HG02884 (cell line): ENCODE data around the gene TMEM132D.

ENCODE experiments used
- ATAC-seq: cut with Tn5 transposase; IDR thresholded peaks from one replicate; pipeline ENCODE4 v1.9.1; 2021; ENCODE audit warnings: mild to moderate bottlenecking, moderate library complexity; ENCODE audit not compliant: unreplicated experiment

Gene TMEM132D

GRCh38 chr12:129470196-129470595 lies 433.6 kb downstream of the TMEM132D start:
- no peak for ATAC-seq

- no peak for ATAC-seq
Observed at GRCh38 chr12:129467726-129468125, 436.1 kb downstream of the TMEM132D start.

- no peak for ATAC-seq
Observed at GRCh38 chr12:129467289-129467688, 436.5 kb downstream of the TMEM132D start.

GRCh38 chr12:129466499-129466898 lies 437.3 kb downstream of the TMEM132D start:
- ATAC-seq = no peak

GRCh38 chr12:129459886-129460285 lies 443.9 kb downstream of the TMEM132D start:
- ATAC-seq = no peak

- no peak for ATAC-seq
Observed at GRCh38 chr12:129446696-129447095, 457.1 kb downstream of the TMEM132D start.

- no peak for ATAC-seq
Observed at GRCh38 chr12:129440278-129440677, 463.5 kb downstream of the TMEM132D start.

GRCh38 chr12:129434790-129435189 lies 469.0 kb downstream of the TMEM132D start:
- ATAC-seq = no peak

GRCh38 chr12:129428240-129428936 lies 475.4 kb downstream of the TMEM132D start:
- ATAC-seq = no peak

- ATAC-seq = no peak
Observed at GRCh38 chr12:129423041-129423580, 480.7 kb downstream of the TMEM132D start.

- ATAC-seq = no peak
Observed at GRCh38 chr12:129413295-129413694, 490.5 kb downstream of the TMEM132D start.

- no peak for ATAC-seq
Observed at GRCh38 chr12:129409281-129409680, 494.5 kb downstream of the TMEM132D start.

GRCh38 chr12:129404556-129404955 lies 499.3 kb downstream of the TMEM132D start:
- no peak for ATAC-seq

GRCh38 chr12:129401572-129401971 lies 502.3 kb downstream of the TMEM132D start:
- ATAC-seq = no peak

- ATAC-seq = no peak
Observed at GRCh38 chr12:129394177-129394825, 509.5 kb downstream of the TMEM132D start.

GRCh38 chr12:129393357-129393937 lies 510.4 kb downstream of the TMEM132D start:
- no peak for ATAC-seq

- no peak for ATAC-seq
Observed at GRCh38 chr12:129385637-129385990, 518.2 kb downstream of the TMEM132D start.

- no peak for ATAC-seq
Observed at GRCh38 chr12:129383956-129384355, 519.9 kb downstream of the TMEM132D start.

- no peak for ATAC-seq
Observed at GRCh38 chr12:129381715-129382114, 522.1 kb downstream of the TMEM132D start.

GRCh38 chr12:129379076-129379804 lies 524.6 kb downstream of the TMEM132D start:
- ATAC-seq = no peak

GRCh38 chr12:129378496-129378895 lies 525.3 kb downstream of the TMEM132D start:
- no peak for ATAC-seq
